SKM-1 treated with dmso at 0.1 percent for 144 hours (cell line): ENCODE results near the gene PTCH2.

Experiments
- DNase-seq: peaks from one replicate; lab custom pipeline; 2025; ENCODE audit not compliant: unreplicated experiment; lab: John Stamatoyannopoulos, UW

Gene PTCH2

DNA sequence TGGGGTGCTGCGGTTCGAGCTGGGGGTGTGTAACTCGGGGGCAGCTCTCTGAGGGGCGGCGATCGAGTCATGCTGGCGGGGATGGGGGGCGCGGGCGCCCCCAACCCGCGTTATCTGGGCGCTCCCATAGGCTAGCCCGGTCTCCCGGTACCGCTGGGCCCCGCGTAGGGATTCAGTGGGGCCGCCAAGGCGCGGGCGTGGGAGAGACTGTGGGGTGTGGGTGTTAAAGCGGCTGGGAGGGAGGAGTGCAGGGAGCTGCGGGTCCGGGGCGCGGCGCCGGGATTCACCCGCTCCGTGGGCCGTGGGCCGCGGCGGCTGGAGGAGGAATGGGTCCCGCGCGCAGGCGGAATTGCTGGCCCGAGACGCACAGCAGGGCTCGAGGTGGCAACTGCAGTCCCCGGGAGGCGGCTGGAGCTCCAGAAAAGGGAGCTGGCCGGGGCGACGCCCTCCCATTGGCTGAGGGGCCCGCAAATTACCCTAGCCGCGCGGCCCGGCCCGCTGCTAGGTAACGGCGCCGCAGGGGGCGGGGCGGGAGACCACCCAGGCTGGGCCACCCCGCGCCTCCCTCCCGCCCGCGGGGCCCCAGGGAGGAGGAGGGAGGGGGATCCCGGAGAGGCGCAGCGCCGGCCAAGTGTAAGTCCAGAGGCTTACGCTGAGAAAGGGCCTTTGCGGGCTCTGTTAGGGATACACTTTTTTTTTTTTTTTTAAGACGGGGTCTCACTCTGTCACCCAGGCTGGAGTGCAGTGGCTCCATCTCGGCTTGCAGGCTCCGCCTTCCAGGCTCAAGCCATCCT is at the start of gene PTCH2:
TSS of gene PTCH2 (minus strand) at position 392 of the 794 bp plus-strand sequence. CDS start at position 71, 321 bp downstream.
- DNase-seq, result no peak

- DNase-seq, result no peak
Observed at GRCh38 chr1:44890007-44890406, 47.0 kb upstream of the PTCH2 start.

DNA sequence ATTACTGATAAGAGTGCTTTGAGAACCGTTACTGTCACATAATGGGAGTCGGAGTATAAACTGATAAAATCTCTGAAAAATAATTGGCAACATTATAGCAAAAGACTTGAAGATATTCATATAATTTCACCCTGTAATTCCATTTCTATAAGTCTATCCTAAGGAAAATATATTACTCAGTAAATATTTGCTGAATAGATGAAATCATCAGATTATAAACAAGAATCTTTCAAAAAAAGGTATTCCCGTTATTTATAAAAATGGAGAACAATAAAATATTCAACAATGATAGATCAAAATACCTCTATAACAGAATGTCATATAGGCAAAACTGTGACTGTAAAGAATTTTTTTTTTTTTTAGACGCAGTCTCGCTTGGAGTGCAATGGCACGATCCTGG is 42.4 kb upstream of the PTCH2 start:
- no peak for DNase-seq

DNA sequence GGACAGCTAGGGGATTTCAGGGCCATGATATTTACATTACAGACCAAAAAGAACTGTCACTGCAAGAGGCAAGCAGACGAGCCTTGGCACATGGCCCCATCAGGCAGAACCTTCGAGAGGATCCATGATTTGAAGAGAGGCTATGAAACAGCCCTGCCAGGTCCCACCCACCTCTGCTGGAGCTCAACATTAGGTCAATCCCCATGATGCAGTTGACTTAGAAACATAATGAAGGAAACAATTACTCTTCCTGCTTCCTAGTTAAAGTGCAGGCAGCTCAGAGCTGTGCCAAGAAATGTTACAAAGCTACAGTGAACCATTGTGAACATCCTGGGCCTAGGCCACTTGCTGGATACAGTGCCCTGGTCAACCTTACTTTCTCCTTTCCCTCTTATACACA is 41.7 kb upstream of the PTCH2 start:
- DNase-seq, result no peak

DNA sequence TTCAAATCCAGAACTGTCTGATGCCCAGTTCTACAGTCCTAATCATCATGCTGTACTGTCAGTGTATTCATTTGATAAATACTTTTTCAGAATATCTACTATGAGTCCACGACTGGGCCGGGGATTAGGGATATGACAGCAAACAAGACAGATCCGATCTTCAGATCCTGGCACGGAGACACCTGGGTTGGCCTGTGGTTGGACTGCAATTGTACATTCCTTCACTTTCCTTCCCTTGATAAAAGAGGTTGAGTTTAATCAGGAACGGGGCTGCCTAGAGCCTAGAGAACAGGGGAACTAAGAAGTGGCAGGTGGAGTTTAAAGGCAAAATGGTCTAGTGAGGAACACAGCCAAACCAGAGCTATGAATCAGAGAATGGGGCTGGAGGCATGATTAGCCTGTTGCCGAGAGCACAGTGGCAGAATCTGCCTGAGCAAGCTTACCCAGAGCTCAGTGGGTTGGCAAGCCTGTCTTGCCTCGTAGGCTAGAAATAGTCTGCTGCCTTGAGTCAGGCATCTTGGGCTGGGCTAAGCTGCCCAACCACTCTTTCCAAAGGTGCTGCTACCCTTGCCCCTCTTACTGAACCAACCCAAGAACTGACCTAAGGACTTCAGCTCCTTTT is 38.1 kb upstream of the PTCH2 start:
- DNase-seq, result no peak

DNA sequence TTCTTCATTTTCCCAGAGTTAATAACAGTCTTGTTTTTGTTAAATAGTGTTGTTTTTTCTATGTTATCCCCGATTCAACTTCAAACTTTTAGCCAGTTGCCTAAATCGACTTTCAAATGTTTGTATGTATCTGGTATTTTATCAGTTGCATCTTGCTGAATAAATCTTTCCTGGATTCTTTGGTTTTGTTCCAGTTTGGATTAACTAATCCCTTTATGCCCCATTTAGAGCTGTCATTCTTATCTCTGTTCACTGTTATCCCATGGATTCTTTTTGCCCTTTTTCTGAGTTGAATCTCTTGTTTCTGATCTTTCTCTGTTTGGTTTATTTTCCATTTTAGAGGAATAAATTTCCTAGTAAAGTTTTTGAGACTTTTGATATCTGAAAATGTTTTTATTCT is 31.1 kb upstream of the PTCH2 start:
- DNase-seq, result no peak

GRCh38 chr1:44870096-44870495 is 27.0 kb upstream of the PTCH2 start:
- DNase-seq, result no peak

- DNase-seq, result no peak
Observed at GRCh38 chr1:44867801-44868200, 24.7 kb upstream of the PTCH2 start.

- no peak for DNase-seq
Observed at GRCh38 chr1:44862829-44863401, 19.9 kb upstream of the PTCH2 start.

DNA sequence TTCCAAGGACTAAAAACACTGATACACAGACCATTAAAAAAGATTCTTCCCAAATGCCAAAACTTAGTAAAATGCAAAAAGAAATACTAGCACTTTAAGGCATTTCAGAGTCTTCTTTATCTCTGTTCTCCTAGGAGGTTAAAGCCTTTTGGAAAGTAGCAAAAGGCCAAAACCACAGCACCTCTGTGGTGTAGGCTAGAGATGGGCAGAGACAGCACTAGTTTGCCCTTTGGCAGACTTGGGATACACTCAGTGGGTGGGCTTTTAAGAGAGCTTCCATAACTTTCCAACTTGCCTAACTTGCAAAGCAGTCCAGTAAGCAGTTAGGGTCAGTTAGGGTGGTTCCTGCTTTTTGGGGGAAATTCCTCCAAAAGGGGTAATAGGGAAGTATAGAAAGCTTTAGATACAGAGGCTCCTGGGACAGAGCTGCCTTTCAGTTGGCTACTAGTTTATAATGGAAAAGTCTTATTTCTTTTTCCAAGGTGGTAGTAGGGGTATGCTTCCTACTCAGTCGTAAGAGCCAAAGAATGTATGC is 17.9 kb upstream of the PTCH2 start:
- no peak for DNase-seq

- no peak for DNase-seq
Observed at GRCh38 chr1:44860331-44860730, 17.3 kb upstream of the PTCH2 start.

DNA sequence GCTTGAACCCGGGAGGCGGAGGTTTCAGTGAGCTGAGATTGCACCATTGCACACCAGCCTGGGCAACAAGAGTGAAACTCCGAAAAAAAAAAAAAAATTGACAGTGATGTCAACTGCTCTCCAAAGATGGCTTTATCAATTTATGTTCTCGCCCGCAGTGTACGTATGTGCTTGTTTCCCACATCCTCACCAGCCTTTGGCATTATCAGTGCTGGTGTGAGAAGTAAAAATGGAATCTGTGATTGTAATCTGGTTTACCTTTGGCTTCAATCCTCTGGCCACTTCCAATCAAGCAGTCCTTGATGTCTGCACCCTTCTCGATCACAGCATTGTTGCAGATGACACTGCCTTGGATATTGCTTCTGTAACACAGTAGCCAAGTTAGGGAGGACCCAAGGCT is 14.4 kb upstream of the PTCH2 start:
- DNase-seq, result no peak

- DNase-seq, result no peak
Observed at GRCh38 chr1:44855742-44856141, 12.7 kb upstream of the PTCH2 start.

DNA sequence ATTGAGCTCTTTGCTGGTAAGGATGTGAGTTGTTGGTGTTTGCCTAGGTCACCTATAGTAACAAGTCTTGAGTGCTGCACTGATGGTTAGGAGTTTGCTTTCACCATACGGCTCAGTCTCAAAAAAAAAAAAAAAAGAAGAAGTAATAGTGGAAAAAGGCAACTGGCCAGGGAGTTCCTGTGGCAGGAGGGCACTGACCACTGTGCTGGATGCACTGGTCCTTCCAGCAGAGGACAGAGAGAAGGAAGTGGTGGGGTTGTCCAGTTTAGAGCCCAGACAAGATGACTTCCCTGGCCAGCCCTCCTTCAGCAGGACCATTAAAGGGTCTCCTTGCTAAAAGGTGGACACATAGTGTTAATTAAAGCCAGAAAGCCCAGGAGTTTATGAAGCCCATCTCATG is 11.9 kb upstream of the PTCH2 start:
- no peak for DNase-seq

DNA sequence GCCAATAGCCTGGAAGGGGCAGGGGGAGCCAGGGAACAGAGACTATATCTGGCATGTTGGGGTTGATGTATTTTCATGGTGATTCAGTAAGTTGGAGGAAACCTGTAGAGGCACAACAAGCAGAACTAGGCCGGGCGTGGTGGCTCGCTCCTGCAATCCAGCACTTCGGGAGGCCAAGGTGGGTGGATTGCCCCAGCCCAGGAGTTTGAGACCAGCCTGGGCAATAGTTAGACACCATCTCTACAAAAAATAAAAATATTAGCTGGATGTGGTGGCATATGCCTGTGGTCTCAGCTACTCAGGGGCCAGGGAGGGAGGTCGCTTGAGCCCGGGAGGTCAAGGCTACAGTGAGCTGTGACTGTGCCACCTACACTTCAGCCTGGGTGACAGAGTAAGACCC is 10.1 kb upstream of the PTCH2 start:
- no peak for DNase-seq

- DNase-seq, result no peak
Observed at GRCh38 chr1:44851308-44851707, 8.3 kb upstream of the PTCH2 start.

GRCh38 chr1:44849575-44850132 is 6.6 kb upstream of the PTCH2 start:
- DNase-seq, result no peak

- no peak for DNase-seq
Observed at GRCh38 chr1:44848456-44849181, 5.6 kb upstream of the PTCH2 start.

GRCh38 chr1:44847845-44848244 is 4.8 kb upstream of the PTCH2 start:
- DNase-seq, result no peak

DNA sequence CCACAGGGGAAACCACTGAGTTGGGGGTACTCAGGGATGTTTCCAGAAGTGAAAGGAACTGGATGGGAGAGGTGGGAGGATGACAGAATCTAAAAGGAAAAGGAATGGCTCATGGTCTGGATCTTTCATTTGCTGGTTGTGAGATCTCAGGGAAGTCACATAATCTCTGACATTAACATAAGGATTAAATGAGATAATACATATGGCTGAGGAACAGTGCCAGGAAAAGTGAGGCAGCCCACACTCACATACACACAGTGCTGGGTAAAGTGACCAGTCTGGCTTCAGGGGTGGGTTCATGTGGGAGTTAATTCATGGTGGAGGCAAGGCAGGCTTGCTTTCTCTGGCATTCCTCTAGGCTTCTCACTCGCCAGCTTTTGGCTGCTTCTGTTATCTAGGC is 3.9 kb upstream of the PTCH2 start:
- DNase-seq, result no peak

GRCh38 chr1:44842486-44842861 is 579 bp downstream of the PTCH2 start:
- DNase-seq, result no peak
